Glomerular visceral epithelial cell (primary cell): ENCODE measurements around the gene ISLR2.
"Not testable (repeated sequence)": the region's sequence is repeated elsewhere in the genome, so short reads cannot be mapped to it uniquely, and the experiment has no call there.

Experiments used
- DNase-seq: peaks from one replicate; pipeline ENCODE4 v3.0.0-alpha.2; 2016; ENCODE audit errors: extremely low spot score

The ISLR2 gene

GRCh38 chr15:74130155-74130848 is at the start of gene ISLR2:
ISLR2 (plus strand) TSS chr15:74130586; CDS start chr15:74132755, 2,169 bp downstream.
- no peak for DNase-seq

- DNase-seq = not testable (repeated sequence)
Observed at GRCh38 chr15:74082450-74082849, 47.9 kb upstream of the ISLR2 start, which contains the start of gene GOLGA6A. GOLGA6A (minus strand) TSS chr15:74082550; CDS start chr15:74082509, 41 bp downstream.

- not testable (repeated sequence) for DNase-seq
Observed at GRCh38 chr15:74094567-74094966, 35.8 kb upstream of the ISLR2 start.

- DNase-seq = not testable (repeated sequence)
Observed at GRCh38 chr15:74095610-74096009, 34.8 kb upstream of the ISLR2 start.

- DNase-seq = not testable (repeated sequence)
Observed at GRCh38 chr15:74096753-74097474, 33.5 kb upstream of the ISLR2 start.

- DNase-seq = peak; percentile 85
Observed at GRCh38 chr15:74099963-74100733, 30.2 kb upstream of the ISLR2 start.

- no peak for DNase-seq
Observed at GRCh38 chr15:74108111-74108510, 22.3 kb upstream of the ISLR2 start.

GRCh38 chr15:74108611-74109010 is 21.8 kb upstream of the ISLR2 start:
- not testable (repeated sequence) for DNase-seq

- DNase-seq = no peak
Observed at GRCh38 chr15:74109713-74110112, 20.7 kb upstream of the ISLR2 start.

- no peak for DNase-seq
Observed at GRCh38 chr15:74120426-74120825, 10.0 kb upstream of the ISLR2 start.

- DNase-seq = no peak
Observed at GRCh38 chr15:74121039-74121438, 9.3 kb upstream of the ISLR2 start.

- DNase-seq = no peak
Observed at GRCh38 chr15:74121858-74122257, 8.5 kb upstream of the ISLR2 start.

GRCh38 chr15:74122403-74123130 is 7.8 kb upstream of the ISLR2 start:
- DNase-seq = no peak

GRCh38 chr15:74123131-74123429 is 7.3 kb upstream of the ISLR2 start:
- DNase-seq = no peak

- no peak for DNase-seq
Observed at GRCh38 chr15:74123658-74124057, 6.7 kb upstream of the ISLR2 start.

GRCh38 chr15:74124196-74124595 is 6.2 kb upstream of the ISLR2 start:
- no peak for DNase-seq

- DNase-seq = no peak
Observed at GRCh38 chr15:74124759-74125158, 5.6 kb upstream of the ISLR2 start.

GRCh38 chr15:74127255-74127953 is 3.0 kb upstream of the ISLR2 start:
- DNase-seq = peak; percentile 81

- DNase-seq = no peak
Observed at GRCh38 chr15:74127954-74128784, 2.2 kb upstream of the ISLR2 start.
